NCI-H2227 (cell line): ENCODE results near the gene TMEM190.
"Not testable (repeated sequence)": the region's sequence is repeated elsewhere in the genome, so short reads cannot be mapped to it uniquely, and the experiment has no call there.

Experiments used
- DNase-seq: peaks from one replicate; lab custom pipeline; 2025; ENCODE audit not compliant: unreplicated experiment; lab: John Stamatoyannopoulos, UW

The TMEM190 gene

DNA sequence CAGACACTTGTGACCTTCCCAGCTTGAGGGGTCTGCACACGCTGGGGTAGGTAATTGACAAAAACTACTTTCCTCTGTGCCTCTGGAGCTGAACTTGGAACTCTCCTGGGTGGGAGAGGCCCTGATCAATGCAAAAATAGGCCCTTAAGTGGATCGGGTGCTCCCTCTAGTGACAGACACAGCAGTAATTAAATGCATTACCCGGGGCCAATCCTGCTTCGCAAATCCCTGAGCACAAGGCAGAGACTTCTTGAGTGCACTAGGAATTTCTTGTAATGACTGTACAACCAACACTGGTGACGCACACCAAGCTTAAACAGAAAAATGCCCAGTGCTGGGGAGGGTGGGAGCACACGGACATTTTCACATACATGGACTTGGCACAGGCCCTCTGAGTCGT, 41.6 kb downstream of the TMEM190 start:
- peak; percentile 82 for DNase-seq

DNA sequence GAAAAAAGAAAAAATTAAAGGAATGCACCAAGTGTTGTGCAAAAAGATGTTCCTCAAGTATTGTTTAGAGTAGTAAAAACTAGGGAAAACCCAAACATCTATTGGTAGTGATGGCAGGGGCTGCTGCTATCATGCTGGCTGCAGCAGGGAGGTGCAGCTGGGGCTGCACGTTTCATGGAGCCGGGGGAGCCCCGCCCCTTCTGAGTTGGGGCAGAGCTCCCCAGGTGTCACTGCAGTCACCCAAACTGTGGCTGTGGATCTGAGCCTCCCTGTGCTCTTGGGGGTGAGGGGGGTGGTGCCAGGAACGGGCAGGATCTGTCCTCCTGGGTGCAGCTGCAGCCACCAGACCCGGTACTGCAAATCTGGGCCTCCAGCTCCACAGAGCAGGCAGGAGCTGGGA, 42.5 kb downstream of the TMEM190 start:
- no peak for DNase-seq

- no peak for DNase-seq
These were observed 43.1 kb downstream of the TMEM190 start for GRCh38 chr19:55419624-55420236.

- not testable (repeated sequence) for DNase-seq
These were observed 44.7 kb downstream of the TMEM190 start for GRCh38 chr19:55421281-55421680.

DNA sequence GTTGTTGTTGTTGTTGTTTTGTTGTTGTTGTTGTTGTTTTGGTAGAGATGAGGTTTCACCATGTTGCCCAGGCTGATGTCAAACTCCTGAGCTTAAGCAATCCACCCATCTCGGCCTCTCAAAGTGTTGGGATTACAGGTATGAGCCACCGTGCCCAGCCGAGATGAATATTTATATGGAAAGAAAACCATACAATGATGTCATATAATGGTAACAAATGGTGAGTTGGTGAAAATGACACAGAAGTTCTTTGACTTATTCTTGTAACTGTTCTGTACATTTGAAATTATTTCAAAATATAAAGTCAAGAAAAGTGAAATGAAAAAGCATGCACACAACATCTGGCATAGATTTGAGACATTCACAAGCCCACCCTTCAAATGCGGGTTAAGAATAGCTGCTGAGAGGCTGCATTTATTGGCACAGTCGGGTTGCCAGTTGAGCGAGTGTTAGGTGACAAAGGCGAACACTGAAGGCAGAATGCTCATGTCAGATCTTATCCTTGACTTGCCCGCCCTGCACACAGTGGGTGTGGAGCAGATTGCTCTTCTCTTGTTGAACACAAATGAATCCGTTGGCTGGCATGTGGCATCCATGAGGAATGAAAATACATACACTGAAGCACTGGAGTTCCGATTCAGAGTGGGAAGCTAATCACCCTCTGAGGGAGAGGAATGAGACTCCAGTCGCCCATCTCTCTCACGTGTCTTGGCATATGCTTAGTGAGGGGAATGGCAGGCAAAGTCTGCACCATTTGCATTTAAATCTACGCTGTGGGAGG, 46.8 kb downstream of the TMEM190 start:
- peak; percentile 65 for DNase-seq

DNA sequence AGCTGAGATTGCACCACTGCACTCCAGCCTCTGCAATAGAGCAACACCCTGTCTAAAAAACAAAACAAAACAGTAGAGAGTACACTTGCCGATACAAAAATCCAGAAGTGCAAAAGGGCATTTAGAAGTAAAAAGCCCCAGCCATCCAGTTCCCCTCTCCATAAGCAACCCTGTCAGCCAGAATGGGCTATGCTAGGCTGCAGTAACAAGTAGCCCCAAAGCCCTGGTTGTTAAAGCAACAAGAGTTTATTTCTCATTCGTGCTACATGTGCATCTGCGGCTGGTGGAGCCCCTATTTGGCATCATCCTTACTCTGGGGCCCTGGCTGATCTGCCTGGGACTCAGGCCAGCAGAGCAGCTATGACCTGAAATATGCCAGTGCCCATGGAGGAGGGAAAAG, 47.9 kb downstream of the TMEM190 start:
- no peak for DNase-seq

GRCh38 chr19:55426042-55426441, 49.4 kb downstream of the TMEM190 start:
- DNase-seq, result no peak
